ENCODE measurements around the gene GLOD4.

GRCh38 chr17:745406-745805 is 36.7 kb downstream of the GLOD4 start:
- no peak for TF ChIP-seq CTCF (conservative IDR thresholded peaks at IDR 0.05 in 1 of 2, IDR thresholded peaks at IDR 0.05 in 1 of 2; ENCODE audit: extremely low read depth in 1 of 2, insufficient read depth in 1 of 2, low read depth in 1 of 2, low read length in 2 of 2)
- TF ChIP-seq EZH2 (IDR thresholded peaks at IDR 0.05; ENCODE audit: borderline replicate concordance, low read length) = no peak
